Gastrocnemius medialis (tissue), 4 donors: ENCODE measurements around the gene ATF7. TPM values are rescaled to one million over a fixed set of nuclear protein-coding genes. Genes with fewer than 3 reads are reported as not detected.

Source experiments
- ATAC-seq, 2 donors: fragments of 150-250 bp; one replicate each; pipeline ENCODE4 v1.9.1; 2016
- DNase-seq, 2 donors: peaks; one replicate each; pipeline ENCODE4 v3.0.0-alpha.2; 2019
- H3K27ac ChIP-seq, 4 donors: fragments of 200-600 bp; sonication (generic); 1 replicate in 1 of 4; 2 replicates in 3 of 4; pipeline ENCODE4 v1.5.1; 2016 to 2018; ENCODE audit warnings: mild to moderate bottlenecking in 2 of 4, moderate library complexity in 1 of 4
- H3K27me3 ChIP-seq, 3 donors: fragments of 200-600 bp; sonication (generic) in 2 of 3; 1 replicate in 1 of 3; 2 replicates in 2 of 3; pipeline versions ENCODE4 v1.5.1 to v1.6.0; 2016 to 2019; ENCODE audit warnings: mild to moderate bottlenecking in 1 of 3, moderate library complexity in 1 of 3
- H3K36me3 ChIP-seq, 2 donors: fragments of 200-600 bp; sonication (generic) in 1 of 2; one replicate each; pipeline ENCODE4 v1.5.1; 2017 to 2018
- H3K4me1 ChIP-seq, 2 donors: fragments of 200-600 bp; sonication (generic) in 1 of 2; one replicate each; pipeline ENCODE4 v1.5.1; 2016 to 2017; ENCODE audit warnings: mild to moderate bottlenecking in 2 of 2
- H3K4me3 ChIP-seq, 4 donors: fragments of 200-600 bp; sonication (generic) in 3 of 4; 1 replicate in 1 of 4; 2 replicates in 3 of 4; pipeline ENCODE4 v1.5.1; 2016 to 2019; ENCODE audit warnings: mild to moderate bottlenecking in 2 of 4
- H3K9me3 ChIP-seq, 3 donors: fragments of 200-600 bp; sonication (generic) in 2 of 3; 1 replicate in 1 of 3; 2 replicates in 2 of 3; pipeline ENCODE4 v1.5.1; 2016 to 2019
- POLR2A ChIP-seq, 2 donors: fragments of 450-650 bp; IDR thresholded peaks; one replicate each; pipeline ENCODE4 v1.6.1; 2017; ENCODE audit warnings: antibody characterized with exemption in 2 of 2, mild to moderate bottlenecking in 2 of 2, moderate library complexity in 2 of 2
- in situ Hi-C, 4 donors: fragments of 200-750 bp; cut with MboI; loops; one replicate each; pipeline versions ENCODE4 v1.15.0 to v1.8.0; 2017; ENCODE audit warnings: low sequenced_read_pairs in 4 of 4
- intact Hi-C: fragments of 100-400 bp; cut with DNase I; formaldehyde crosslinking; loops from one replicate; pipeline ENCODE4 v1.15.1; 2023; ENCODE audit warnings: low total_unique reads
- total RNA-seq, 4 donors: library from RNA; depleted of rRNA; stranded (reverse); fragments of >200 nt; gene quantifications; one replicate each; pipeline versions ENCODE4 v1.1.0 to v1.2.3, GENCODE V29; 2016
- TF ChIP-seq, protein P1 (sequence below), 5 experiments: fragments of 450-650 bp in 3 of 5; fragments of 200-600 bp in 2 of 5; sonication (generic) in 2 of 5; IDR thresholded peaks in 4 of 5; conservative IDR thresholded peaks in 1 of 5; 1 replicate in 4 of 5; 2 replicates in 1 of 5; pipeline ENCODE4 v1.5.1; 2016 to 2019; ENCODE audit warnings: antibody characterized with exemption in 5 of 5, mild to moderate bottlenecking in 3 of 5, moderate library complexity in 3 of 5

ATF7 gene
- total RNA-seq, result 10 to 100 TPM; 21.9 to 47.9 (median 26.3) TPM

DNA sequence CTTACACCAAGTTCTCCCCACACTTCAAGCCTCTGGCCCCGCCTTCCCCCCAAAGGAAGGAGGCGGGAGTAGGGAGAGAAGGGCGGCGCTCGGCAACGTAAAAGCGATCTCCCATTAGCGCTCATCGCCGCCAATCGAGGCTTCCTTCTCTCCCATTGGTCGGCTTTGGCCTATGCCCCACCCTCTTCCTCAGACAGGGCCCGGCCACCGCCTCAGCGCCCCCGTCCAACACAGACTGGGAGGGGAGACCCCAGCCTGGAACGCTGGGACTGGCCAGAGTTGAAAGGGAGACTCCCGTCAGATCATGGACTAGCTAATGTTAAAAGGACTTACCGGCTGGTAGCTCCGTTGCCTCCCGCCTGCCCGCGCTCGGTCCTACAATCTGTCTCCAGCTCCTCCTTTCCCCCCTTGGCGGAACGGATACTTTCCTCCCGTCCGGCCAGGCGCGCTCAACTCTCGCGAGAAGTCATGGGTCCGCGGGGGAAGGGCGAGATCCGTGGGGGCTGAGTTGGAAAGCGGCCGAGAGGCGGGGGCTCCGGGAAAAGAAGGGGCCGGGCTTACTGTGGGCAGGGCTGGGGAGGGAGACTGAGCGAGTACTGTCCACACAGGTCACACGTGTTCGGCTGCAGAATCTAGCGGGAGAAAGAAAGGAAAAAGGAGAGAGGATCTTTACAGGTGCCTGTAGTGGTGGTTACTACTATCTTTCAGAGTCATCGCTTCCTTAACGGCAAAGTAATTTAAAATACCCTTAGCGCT is at the start of gene ATF7:
TSS of gene ATF7 (minus strand) at position 437 of the 756 bp plus-strand sequence. CDS start 25,382 bp downstream, outside the sequence.
- Histone ChIP-seq H3K27me3 (no peaks in the 10 kb centered on the region), H3K4me3 (peak within 1 kb of the TSS; percentile 67 to 88 (median 78)), H3K4me1 (peaks cover 36 to 40% of the 10 kb centered on the region in 2 donors), H3K9me3 (no peaks in the 10 kb centered on the region), H3K36me3 (no peaks in the 10 kb centered on the region), H3K27ac (peak within 1 kb of the TSS; percentile 93 to 96 (median 95))
- peak; percentile 97 to 98 for DNase-seq
- peak; percentile 96 to 97 for ATAC-seq
- TF ChIP-seq, protein P1, sequence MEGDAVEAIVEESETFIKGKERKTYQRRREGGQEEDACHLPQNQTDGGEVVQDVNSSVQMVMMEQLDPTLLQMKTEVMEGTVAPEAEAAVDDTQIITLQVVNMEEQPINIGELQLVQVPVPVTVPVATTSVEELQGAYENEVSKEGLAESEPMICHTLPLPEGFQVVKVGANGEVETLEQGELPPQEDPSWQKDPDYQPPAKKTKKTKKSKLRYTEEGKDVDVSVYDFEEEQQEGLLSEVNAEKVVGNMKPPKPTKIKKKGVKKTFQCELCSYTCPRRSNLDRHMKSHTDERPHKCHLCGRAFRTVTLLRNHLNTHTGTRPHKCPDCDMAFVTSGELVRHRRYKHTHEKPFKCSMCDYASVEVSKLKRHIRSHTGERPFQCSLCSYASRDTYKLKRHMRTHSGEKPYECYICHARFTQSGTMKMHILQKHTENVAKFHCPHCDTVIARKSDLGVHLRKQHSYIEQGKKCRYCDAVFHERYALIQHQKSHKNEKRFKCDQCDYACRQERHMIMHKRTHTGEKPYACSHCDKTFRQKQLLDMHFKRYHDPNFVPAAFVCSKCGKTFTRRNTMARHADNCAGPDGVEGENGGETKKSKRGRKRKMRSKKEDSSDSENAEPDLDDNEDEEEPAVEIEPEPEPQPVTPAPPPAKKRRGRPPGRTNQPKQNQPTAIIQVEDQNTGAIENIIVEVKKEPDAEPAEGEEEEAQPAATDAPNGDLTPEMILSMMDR (IDR thresholded peaks at IDR 0.05 in 4 of 5, conservative IDR thresholded peaks at IDR 0.05 in 1 of 5), result peak in 1 of 5 experiments; percentile 11
- TF ChIP-seq POLR2A (IDR thresholded peaks at IDR 0.05), result peak; percentile 57 to 69
- in situ Hi-C loops (loop anchor here in 3 of 4 donors (5.0 to 10.0 kb wide), 3 partner anchors 49 to 81 kb away; partner anchors contain the start of gene ATP5MC2 (in 2 of the 3)), intact Hi-C loops (loop anchor here (1.0 to 5.0 kb wide), 4 partner anchors 23 to 175 kb away; partner anchors contain the start of genes ATP5MC2 and CALCOCO1)

DNA sequence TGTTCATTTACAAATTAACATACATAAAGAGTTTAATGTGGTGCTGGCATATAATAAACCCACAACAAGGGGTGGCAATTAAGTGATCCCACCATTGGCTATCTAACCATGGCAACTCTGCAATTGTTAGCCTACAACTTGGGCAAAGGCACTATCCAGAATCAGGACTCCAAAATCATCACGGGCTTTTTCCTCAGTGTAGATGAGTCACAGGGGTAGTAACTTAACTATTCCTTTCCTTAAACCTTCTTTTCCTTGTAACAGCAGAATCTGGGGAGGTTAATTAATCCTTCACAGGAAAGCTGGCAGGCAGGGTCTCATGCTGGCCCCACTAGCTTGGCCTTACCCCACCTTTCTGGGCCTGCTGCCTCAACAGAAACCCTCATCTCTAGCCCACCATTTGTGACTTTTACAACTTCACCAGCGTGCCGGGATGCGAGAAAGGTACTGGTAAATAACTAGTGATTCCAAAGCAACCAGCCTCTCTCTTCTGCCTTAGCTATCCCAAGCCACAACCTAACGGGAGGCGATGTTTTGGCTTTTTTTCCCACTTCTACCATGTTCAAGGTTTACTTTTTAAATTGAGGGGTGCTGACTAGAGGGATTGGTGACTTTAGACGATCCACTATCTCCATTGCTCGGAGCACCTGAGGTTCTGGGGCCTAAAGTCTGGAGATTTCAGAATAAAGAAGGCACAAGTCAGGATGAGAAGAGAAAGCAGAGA is 49.0 kb upstream of the ATF7 start:
- peaks cover 26 to 31% of the 10 kb centered on the region in 2 donors for H3K4me1 ChIP-seq

DNA sequence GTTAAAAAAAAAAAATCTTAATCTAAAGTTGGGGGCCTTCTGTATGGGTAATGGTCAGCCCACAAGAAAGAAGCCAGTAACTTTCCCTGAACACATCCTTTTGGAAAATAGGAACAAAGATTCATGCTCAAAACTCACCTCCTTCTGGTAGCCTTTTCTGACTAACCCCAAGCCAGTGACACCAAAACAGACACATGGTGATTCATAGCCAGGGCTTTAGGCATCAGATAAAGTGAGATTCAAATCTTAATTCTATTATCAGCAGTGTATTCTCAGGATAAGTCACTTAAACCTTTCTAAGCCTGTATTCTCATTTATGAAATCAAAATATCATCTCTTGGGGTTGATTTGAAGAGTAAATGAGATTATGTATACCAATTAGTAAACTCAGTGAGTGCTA is 44.8 kb upstream of the ATF7 start:
- Histone ChIP-seq H3K4me3 (no peak overlapping the region), H3K36me3 (peaks cover 6 to 69% of the 10 kb centered on the region in 2 donors), H3K4me1 (peaks cover 18 to 23% of the 10 kb centered on the region in 2 donors), H3K9me3 (no peaks in the 10 kb centered on the region), H3K27me3 (no peaks in the 10 kb centered on the region), H3K27ac (peak overlapping the region in 2 of 4 donors; percentile 21 to 48)
- intact Hi-C loops (no loop called here), in situ Hi-C loops (loop anchor here in 2 of 4 donors (5.0 to 10.0 kb wide), 3 partner anchors 46 to 129 kb away; partner anchors contain the start of gene ATF7 (in 1 of the 2))
- no peak for ATAC-seq
- TF ChIP-seq, protein P1 (IDR thresholded peaks at IDR 0.05 in 4 of 5, conservative IDR thresholded peaks at IDR 0.05 in 1 of 5), result no peak
- TF ChIP-seq POLR2A (IDR thresholded peaks at IDR 0.05), result no peak
- no peak for DNase-seq

More for the DNA sequence above, 49.0 kb upstream of the ATF7 start:
- in situ Hi-C loops (loop anchor here (5.0 to 10.0 kb wide), 4 partner anchors 48 to 133 kb away; partner anchors contain the start of gene ATF7 (in 2 of the 4)), intact Hi-C loops (no loop called here)
- ATAC-seq (no peak), DNase-seq (no peak)
- Histone ChIP-seq H3K27ac (peak overlapping the region; percentile 93 to 99 (median 96)), H3K27me3 (no peaks in the 10 kb centered on the region), H3K4me3 (peak overlapping the region; percentile 81 to 84 (median 82)), H3K36me3 (peaks cover 6 to 42% of the 10 kb centered on the region in 2 donors), H3K9me3 (no peaks in the 10 kb centered on the region)
- no peak for TF ChIP-seq POLR2A (IDR thresholded peaks at IDR 0.05)
- TF ChIP-seq, protein P1 (IDR thresholded peaks at IDR 0.05 in 4 of 5, conservative IDR thresholded peaks at IDR 0.05 in 1 of 5), result no peak

DNA sequence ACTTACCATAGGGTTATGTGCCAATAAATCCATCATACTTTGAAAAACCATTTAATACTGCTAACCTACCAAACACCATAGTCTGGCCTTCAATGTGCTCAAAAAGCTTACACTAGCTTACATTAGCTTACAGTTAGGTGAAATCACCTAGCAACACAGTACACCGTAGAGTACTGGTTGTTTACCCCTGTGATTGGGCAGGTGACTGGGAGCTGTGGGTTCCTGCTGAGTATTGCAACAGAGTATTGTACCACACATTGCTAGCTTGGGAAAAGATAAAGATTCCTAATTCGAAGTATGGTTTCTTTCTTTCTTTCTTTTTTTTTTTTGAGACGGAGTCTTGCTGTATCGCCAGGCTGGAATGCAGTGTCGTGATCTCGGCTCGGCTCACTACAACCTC is 44.1 kb upstream of the ATF7 start:
- Histone ChIP-seq H3K36me3 (peaks cover 6 to 76% of the 10 kb centered on the region in 2 donors), H3K27me3 (no peaks in the 10 kb centered on the region), H3K27ac (peak overlapping the region; percentile 20 to 48 (median 24)), H3K4me3 (no peak overlapping the region), H3K4me1 (peaks cover 17 to 23% of the 10 kb centered on the region in 2 donors), H3K9me3 (no peaks in the 10 kb centered on the region)
- ATAC-seq (no peak), DNase-seq (no peak)
- intact Hi-C loops (no loop called here), in situ Hi-C loops (loop anchor here in 2 of 4 donors (5.0 to 10.0 kb wide), 3 partner anchors 46 to 128 kb away; partner anchors contain the start of gene ATF7 (in 1 of the 2))
- TF ChIP-seq, protein P1 (IDR thresholded peaks at IDR 0.05 in 4 of 5, conservative IDR thresholded peaks at IDR 0.05 in 1 of 5), result no peak
- TF ChIP-seq POLR2A (IDR thresholded peaks at IDR 0.05), result no peak
